ENCODE data around the gene DXO.
A peak's percentile ranks its signal among the peaks of the same experiment; 100 is the strongest.

- TF ChIP-seq SIN3A (IDR thresholded peaks at IDR 0.05; ENCODE audit: borderline replicate concordance, insufficient read depth, low read length), result peak; percentile 79; the same call in 1 of the 2 replicates
- TF ChIP-seq POLR2AphosphoS5 (IDR thresholded peaks at IDR 0.05; ENCODE audit: low read depth, low read length), result peak; percentile 55
- peak in 1 of 2 experiments; percentile 29; a peak in 1 of 4 replicates for TF ChIP-seq REST (IDR thresholded peaks at IDR 0.05; ENCODE audit: insufficient read depth in 1 of 2, low read depth in 2 of 2, low read length in 2 of 2)
- no peak for TF ChIP-seq TAF1 (IDR thresholded peaks at IDR 0.05; ENCODE audit: borderline replicate concordance, insufficient read depth, low read length)
Measured at GRCh38 chr6:31971993-31972708, at the start of gene DXO.

All from PFSK-1 (cell line).